ENCODE results near the gene CNST. TPM values are rescaled to one million over a fixed set of nuclear protein-coding genes. Genes with fewer than 3 reads are reported as not detected.

Gene CNST
- total and polyA plus RNA-seq, 9 of the 15 experiments (the other 6 are each of a cell fraction or from before 2014, with no cell fraction given) = 17.0 to 55.3 (median 30.8) TPM

DNA sequence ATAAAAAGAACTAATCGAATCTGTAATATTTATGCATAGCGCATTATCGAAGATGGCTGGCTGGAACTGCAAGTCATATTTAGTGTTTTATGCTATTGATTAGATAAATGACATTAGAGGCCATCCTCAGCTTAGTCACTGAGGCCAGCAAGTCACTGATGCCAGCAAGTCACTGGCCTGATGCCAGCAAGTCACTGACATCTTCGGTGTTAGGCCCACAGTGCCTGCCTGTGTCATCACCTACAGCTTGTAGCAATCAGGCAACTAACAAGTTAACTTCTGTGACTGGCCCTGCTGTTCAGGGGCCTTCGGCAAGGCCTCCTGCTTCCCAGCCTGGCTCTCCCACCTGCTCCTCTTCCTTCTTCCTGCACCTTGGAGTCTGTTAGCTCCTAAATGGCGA lies 92.3 kb downstream of the CNST start:
- Histone ChIP-seq H3K9me3 (replicated peaks; ENCODE audit: control insufficient read depth, insufficient read depth, low read depth, low read length) (no peaks in the 10 kb centered on the region), H3K4me2 (ENCODE audit: insufficient read depth, low read length) (no peak overlapping the region), H3K27me3 (ENCODE audit: control insufficient read depth in 2 of 2, insufficient read depth in 2 of 2, low read length in 2 of 2) (no peaks in the 10 kb centered on the region), H3K9me1 (ENCODE audit: control insufficient read depth, insufficient read depth, low read length) (no peaks in the 10 kb centered on the region), H3K79me2 (ENCODE audit: control insufficient read depth, insufficient read depth, low read length) (0 out of 3 replicates have a peak, but pooled peaks cover 2% of the 10 kb centered on the region), H4K20me1 (replicated peaks; ENCODE audit: control insufficient read depth, insufficient read depth, low read length) (no peaks in the 10 kb centered on the region), H3K4me3 (no peak overlapping the region), H3K36me3 (ENCODE audit: control insufficient read depth, insufficient read depth, low read length) (peaks cover 83% of the 10 kb centered on the region), H3K9ac (ENCODE audit: insufficient read depth in 1 of 2, low read depth in 2 of 2, low read length in 2 of 2) (no peak overlapping the region), H3K4me1 (replicated peaks in 1 of 2; ENCODE audit: control insufficient read depth in 2 of 2, insufficient read depth in 2 of 2, low read length in 2 of 2) (no peaks in the 10 kb centered on the region), H2AFZ (ENCODE audit: low read depth, low read length) (no peak overlapping the region), H3K27ac (ENCODE audit: extremely low read depth, low read depth, low read length) (no peak overlapping the region)
- TF ChIP-seq PATZ1 (CRISPR knock-in tag; IDR thresholded peaks at IDR 0.05; ENCODE audit: borderline replicate concordance) (no peak), NFIC (IDR thresholded peaks at IDR 0.05) (peak; percentile 79)
- FAIRE-seq (no peak), DNase-seq (ENCODE audit: extremely low read depth in 1 of 4, low spot score in 3 of 4) (peak in 1 of 4 experiments; percentile 17), ATAC-seq (peak; percentile 25; the same call in 2 of the 3 replicates)
- in situ Hi-C loops (cut with MboI) (no loop called here), intact Hi-C loops (cut with micrococcal nuclease) (no loop called here)
- POLR2A ChIA-PET = interaction anchor here (0.8 to 1.2 kb wide), 3 partner anchors 9 to 85 kb away, joined by 3 read pairs; no protein-coding TSS in a partner anchor
- BruUV-seq (replicated peaks) = no TSS peak
- CTCF ChIA-PET (ENCODE audit: low intra/inter-chr PET ratio) = no interaction called here
- WGBS (ENCODE audit: insufficient coverage, low coverage, missing lambda C conversion rate) = 89% methylated on average over 6 of the region's 6 CpGs

DNA sequence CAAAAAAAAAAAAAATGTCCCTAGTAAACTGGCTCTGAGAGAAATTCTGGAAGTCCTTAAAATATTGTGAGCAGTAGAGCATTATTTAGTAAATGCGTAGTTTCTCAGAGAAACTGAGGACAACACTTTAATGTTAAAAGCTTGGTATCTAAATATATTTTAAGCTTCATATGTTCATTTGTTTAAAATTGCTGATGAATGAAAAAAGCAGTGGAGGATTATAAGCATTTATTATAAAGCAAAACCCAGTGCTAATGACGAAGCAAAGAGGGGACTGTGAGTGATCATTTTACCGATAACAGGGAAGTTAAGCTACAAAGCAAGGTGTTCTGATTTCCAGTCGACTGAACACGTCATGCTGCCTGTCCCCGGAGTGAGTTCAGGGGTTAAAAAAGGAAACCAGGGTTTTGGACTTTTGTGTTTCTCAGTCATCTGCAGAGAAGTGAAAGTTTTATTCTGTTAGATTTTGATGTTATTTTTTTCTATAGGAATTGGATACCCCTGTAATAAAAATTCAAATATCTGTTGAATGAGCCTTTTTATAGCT lies 93.4 kb downstream of the CNST start:
- Histone ChIP-seq H2AFZ (ENCODE audit: low read depth, low read length) (no peak overlapping the region), H3K36me3 (ENCODE audit: control insufficient read depth, insufficient read depth, low read length) (peaks cover 77% of the 10 kb centered on the region), H3K4me3 (no peak overlapping the region), H3K27me3 (ENCODE audit: control insufficient read depth in 2 of 2, insufficient read depth in 2 of 2, low read length in 2 of 2) (no peaks in the 10 kb centered on the region), H4K20me1 (replicated peaks; ENCODE audit: control insufficient read depth, insufficient read depth, low read length) (no peaks in the 10 kb centered on the region), H3K9me3 (replicated peaks; ENCODE audit: control insufficient read depth, insufficient read depth, low read depth, low read length) (no peaks in the 10 kb centered on the region), H3K4me2 (ENCODE audit: insufficient read depth, low read length) (no peak overlapping the region), H3K4me1 (replicated peaks in 1 of 2; ENCODE audit: control insufficient read depth in 2 of 2, insufficient read depth in 2 of 2, low read length in 2 of 2) (no peaks in the 10 kb centered on the region), H3K9ac (ENCODE audit: insufficient read depth in 1 of 2, low read depth in 2 of 2, low read length in 2 of 2) (no peak overlapping the region), H3K27ac (ENCODE audit: extremely low read depth, low read depth, low read length) (no peak overlapping the region), H3K9me1 (ENCODE audit: control insufficient read depth, insufficient read depth, low read length) (no peaks in the 10 kb centered on the region), H3K79me2 (ENCODE audit: control insufficient read depth, insufficient read depth, low read length) (0 out of 3 replicates have a peak, but pooled peaks cover 2% of the 10 kb centered on the region)
- no TSS peak for BruUV-seq (replicated peaks)
- DNase-seq (ENCODE audit: extremely low read depth in 1 of 4, low spot score in 3 of 4) (no peak), FAIRE-seq (no peak), ATAC-seq (no peak)
- intact Hi-C loops (cut with micrococcal nuclease) = no loop called here
- WGBS (ENCODE audit: insufficient coverage, low coverage, missing lambda C conversion rate) = 91% methylated on average over 6 of the region's 6 CpGs
- POLR2A ChIA-PET = interaction anchor here (0.6 to 1.5 kb wide), 2 partner anchors 23 to 249 kb away, joined by 3 read pairs; no protein-coding TSS in a partner anchor
- in situ Hi-C loops (cut with MboI) = no loop called here
- CTCF ChIA-PET (ENCODE audit: low intra/inter-chr PET ratio) = no interaction called here
- TF ChIP-seq E2F4 (CRISPR knock-in tag; IDR thresholded peaks at IDR 0.05; ENCODE audit: low read depth) (no peak), L3MBTL2 (IDR thresholded peaks at IDR 0.05) (no peak), PHB2 (IDR thresholded peaks at IDR 0.05; ENCODE audit: low read depth) (no peak), MAFF (IDR thresholded peaks at IDR 0.05; ENCODE audit: low read length) (peak; percentile 70), ZNF316 (IDR thresholded peaks at IDR 0.05) (peak; percentile 91), ZNF696 (CRISPR knock-in tag; conservative IDR thresholded peaks at IDR 0.05) (no peak), PATZ1 (CRISPR knock-in tag; IDR thresholded peaks at IDR 0.05; ENCODE audit: borderline replicate concordance) (no peak), THAP7 (CRISPR knock-in tag; IDR thresholded peaks at IDR 0.05) (no peak), MAFG (tag; conservative IDR thresholded peaks at IDR 0.05) (peak; percentile 72)

Data from K562 (cell line).